DMS53 treated with DMSO at 0.1 percent for 48 hours (cell line): ENCODE results near the gene RSU1.

Experiments
- DNase-seq: peaks from one replicate; lab custom pipeline; 2025; ENCODE audit not compliant: unreplicated experiment; lab: John Stamatoyannopoulos, UW

Gene RSU1

GRCh38 chr10:16822726-16823360 is 5.6 kb upstream of the RSU1 start:
- no peak for DNase-seq

- DNase-seq = no peak
These were observed 4.8 kb upstream of the RSU1 start for GRCh38 chr10:16822027-16822426.

DNA sequence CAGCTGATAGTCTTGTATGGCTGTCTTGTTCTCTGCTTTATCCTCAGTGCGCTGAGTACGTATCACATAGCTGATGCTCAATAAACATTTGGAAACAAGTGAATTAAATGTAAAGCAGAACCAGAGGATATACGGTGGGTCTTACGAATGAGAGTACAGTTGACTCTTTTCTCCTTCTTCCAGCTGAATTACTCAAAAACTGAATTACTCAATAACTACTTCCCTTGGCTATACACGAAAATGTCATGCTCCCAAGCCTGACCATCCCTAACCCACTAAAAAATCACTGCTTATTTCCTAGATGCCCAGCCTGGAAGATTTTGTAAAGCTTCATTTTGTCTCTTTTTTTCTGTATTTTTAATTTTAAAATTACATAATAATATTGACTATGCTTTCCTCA is 3.2 kb upstream of the RSU1 start:
- DNase-seq = no peak

DNA sequence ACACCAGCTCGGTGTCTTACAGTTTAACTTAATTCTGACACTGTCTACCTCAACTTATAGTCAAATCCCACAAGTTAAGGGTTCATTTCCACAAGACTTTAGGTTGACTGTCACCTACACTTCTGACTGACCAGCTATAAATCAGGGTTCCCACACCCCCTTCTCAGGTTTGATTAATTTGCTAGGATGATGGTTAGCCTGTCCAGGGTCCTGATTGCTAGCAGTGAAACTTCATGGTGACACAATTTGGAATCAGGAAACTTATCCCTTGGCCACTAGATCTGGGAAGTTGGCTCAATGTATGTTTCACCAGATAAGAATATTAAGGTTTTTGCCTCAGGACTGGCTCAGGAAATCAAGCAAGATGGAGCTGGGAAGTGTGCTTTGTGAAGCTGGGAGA is 2.8 kb upstream of the RSU1 start:
- DNase-seq = no peak

GRCh38 chr10:16819436-16819835 is 2.2 kb upstream of the RSU1 start:
- DNase-seq = no peak

GRCh38 chr10:16819026-16819425 is 1.8 kb upstream of the RSU1 start:
- no peak for DNase-seq

DNA sequence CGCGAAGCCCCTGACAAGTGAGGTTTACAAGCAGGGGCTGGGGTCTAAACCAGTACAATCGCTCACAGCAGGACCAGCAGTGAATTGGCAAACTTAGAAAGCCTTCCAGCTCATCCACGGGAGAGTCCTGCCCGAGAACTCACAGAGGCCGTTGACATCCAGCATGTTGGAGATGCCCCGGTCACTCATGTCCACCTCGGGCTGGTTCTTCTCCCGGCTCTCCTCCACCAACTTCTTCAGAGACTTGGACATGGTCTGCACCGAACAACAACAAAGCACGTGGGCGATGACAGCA is 447 bp downstream of the RSU1 start:
- peak; percentile 23 for DNase-seq

GRCh38 chr10:16816171-16816570 is 1.1 kb downstream of the RSU1 start:
- DNase-seq = no peak

DNA sequence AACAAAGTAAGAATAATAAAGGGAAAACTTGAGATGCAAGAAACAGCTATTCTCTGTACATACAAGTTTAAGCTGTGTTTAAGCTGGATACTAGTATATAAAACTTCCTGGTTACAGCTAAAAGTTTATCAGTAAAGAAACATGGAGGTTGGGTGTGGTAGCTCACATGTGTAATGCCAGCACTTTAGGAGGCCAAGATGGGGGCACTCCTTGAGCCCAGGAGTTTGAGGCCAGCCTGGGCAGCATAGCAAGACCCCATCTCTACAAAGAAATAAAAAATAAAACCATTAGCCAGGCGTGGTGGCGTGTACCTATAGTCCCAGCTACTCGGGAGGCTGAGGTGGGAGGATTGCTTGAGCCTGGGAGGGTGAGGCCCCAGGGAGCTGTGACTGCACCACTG is 3.2 kb downstream of the RSU1 start:
- no peak for DNase-seq

DNA sequence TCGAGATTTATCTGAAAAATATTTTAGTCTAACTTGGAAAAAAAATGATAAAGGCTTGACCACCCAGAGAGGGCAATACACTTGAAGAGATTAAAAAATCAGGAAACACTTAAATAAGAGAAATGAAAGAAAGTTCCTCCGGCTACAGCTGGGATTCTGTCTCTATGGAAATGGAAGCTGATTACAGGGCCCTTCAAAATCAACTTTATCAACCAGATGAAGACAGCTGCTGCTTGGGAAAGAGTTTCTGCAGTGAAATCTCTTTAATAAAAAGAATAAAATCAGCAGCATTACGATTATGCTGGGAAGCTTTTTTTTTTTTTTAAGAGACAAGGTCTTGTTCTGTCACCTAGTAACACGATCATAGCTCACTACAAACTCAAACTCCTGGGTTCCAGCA is 4.5 kb downstream of the RSU1 start:
- no peak for DNase-seq

DNA sequence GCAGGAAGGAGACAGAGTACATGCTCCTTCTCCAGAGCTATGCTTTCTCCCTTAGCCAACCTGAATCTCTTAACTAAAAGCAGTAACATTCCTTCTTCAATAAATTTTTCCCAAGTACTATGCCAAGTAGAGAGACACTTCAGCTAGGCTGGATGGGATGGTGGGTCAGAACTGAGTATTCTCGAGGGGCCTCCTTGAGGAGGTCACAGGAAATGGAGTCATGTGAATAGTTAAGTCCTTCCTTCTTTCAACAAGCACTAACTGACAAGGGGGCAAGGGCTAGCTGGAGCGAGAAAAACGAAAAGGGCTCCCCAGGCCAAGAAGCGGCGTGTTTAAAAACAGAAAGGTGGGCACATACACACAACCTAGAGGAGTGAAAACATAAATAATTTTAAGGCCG is 5.5 kb downstream of the RSU1 start:
- no peak for DNase-seq

GRCh38 chr10:16811292-16811691 is 5.9 kb downstream of the RSU1 start:
- DNase-seq = no peak

DNA sequence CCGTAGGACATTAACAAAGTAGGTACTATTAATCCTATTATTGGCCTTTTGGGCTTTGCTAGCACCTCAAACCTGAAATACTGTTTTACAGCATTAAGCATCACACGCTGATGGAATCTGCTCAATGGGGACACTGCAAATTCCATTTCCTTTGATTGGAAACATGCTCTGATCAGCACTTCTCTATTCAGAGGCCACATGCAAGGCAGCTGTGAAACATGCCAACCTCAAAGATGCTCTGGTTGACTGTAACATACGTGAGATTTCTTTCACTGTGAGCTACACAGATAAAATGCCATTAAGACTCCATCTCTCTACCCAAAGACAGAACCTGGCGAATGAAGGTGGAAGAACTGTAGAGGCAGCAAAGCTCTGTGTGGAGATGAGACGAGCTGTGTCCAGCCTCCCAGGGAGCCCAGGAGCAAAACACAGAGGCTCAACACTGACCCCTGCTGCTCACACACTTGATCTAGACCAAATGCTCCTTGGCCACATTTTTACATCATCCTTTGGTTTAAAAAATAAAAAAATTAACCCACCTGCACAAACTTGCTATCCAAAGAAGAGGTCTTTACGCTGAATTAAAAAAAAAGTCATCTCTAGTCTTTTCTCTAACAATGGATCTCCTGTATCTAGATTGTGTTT is 8.0 kb downstream of the RSU1 start:
- DNase-seq = peak; percentile 24

GRCh38 chr10:16804123-16804522 is 13.1 kb downstream of the RSU1 start:
- no peak for DNase-seq

GRCh38 chr10:16803464-16803863 is 13.8 kb downstream of the RSU1 start:
- no peak for DNase-seq

DNA sequence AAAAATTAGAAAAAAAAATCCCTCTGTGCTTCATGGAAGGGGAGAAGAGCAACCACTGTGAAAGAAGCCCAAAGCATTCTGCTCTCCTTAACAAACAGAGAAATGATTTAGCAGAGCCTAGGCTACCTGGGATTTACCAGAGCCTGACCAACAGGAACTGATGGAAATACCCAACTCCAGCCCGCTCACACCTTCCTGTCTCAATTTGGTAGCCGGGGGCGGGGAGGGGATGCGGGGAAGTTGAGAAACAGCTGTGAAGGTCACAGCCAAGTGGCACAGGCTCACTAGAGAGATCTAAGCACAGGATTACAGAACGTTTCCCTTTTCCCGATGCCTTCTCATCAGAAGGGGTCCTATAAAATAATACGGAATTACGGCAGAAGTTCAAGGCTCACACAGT is 17.6 kb downstream of the RSU1 start:
- DNase-seq = no peak

GRCh38 chr10:16798571-16798970 is 18.7 kb downstream of the RSU1 start:
- no peak for DNase-seq

DNA sequence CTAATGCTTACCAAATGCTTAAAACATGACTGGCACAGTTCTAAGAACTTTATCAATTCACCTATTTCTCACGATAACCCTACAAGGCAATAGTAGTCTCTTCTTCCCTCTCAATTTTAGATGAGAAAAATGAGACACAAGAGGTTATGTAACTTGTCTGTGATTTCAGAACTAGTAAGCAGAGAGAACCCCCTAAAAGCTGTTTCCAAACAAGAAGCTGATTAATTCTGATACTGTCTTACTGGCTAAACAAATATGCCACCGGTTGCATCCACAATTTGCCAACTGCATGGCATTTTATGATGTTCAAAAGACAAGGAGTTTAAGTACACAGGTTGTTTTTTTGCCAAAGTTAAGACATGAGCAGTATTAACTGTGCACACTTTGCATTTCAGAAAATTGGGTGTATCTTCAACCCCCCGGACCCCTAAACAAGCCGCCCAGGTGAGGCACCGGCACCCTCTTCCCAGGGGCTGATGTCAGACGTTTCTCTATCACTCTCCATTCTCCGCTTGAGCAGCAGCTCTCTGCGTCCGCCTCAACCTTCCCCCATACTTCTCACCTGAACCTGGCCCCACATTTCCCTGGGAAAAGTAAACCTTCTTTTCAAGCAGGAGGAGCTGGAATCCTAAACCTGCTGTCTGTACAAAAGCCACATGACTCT is 21.7 kb downstream of the RSU1 start:
- DNase-seq = no peak

- DNase-seq = no peak
These were observed 23.2 kb downstream of the RSU1 start for GRCh38 chr10:16794005-16794404.

GRCh38 chr10:16792675-16793074 is 24.5 kb downstream of the RSU1 start:
- DNase-seq = no peak

DNA sequence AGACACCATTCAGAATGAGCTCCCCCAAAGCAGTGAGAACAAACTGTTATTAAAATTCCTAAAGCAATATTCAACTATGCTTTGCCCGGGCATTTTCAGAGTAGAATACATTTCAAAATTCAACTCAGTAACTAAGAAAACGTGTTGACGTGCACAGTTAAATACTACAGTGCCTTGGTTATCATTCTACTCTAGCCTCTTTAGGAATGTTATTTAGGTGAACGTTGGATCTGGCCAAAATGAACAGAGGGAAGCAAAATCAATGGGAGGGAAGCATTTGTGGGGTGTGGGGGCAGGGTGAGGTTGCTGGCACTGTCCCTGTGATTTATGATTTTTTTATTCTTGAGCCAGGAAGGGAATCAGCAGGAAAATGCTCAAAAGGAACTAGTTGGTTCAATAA is 27.5 kb downstream of the RSU1 start:
- no peak for DNase-seq

GRCh38 chr10:16789261-16789660 is 28.0 kb downstream of the RSU1 start:
- DNase-seq = no peak

DNA sequence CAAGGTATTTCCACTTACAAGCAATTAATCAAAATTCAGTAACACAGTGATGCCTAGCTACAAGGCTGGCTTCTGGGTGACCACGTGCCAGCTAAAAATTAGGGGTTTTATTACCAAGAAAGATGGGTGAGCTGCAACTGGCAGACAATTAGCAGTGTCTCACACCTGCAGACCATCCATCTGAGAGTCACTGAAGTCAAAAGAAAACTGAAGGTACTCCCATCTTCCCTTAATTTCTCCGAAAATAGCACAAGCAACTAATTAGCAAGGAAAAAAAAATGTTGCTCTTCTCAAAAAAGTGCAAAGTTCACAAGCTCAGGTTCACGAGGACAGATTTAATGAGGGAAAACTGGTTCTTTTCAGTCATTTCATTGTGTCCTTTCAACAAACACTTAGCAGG is 28.4 kb downstream of the RSU1 start:
- DNase-seq = no peak
